SK-N-SH (cell line): Measurements from ENCODE around the gene ARL6IP4. TPM values are rescaled to one million over a fixed set of nuclear protein-coding genes. Genes with fewer than 3 reads are reported as not detected.

Source experiments
- CTCF ChIA-PET: fragments of 300-600, 350-600 bp; formaldehyde crosslinking; extraction: SDS; loops from one replicate; lab custom pipeline; 2021; lab: Yijun Ruan, JAX
- POLR2A ChIA-PET: fragments of 350-600 bp; sonication (Branson Sonifier 250); formaldehyde crosslinking; extraction: SDS; loops from one replicate; lab custom pipeline; 2020; ENCODE audit warnings: antibody characterized with exemption, inconsistent platforms; lab: Yijun Ruan, JAX
- DNase-seq: peaks from one replicate; pipeline ENCODE4 v3.0.0; 2012
- H2AFZ ChIP-seq: fragments of 200-600 bp; sonication (generic); 2 replicates; pipeline ENCODE4 v1.8.1; 2016; ENCODE audit warnings: antibody characterized with exemption, mild to moderate bottlenecking, low read depth
- H3F3A ChIP-seq: fragments of 200-600 bp; sonication (generic); replicated peaks from 2 replicates; pipeline ENCODE3; 2016; ENCODE audit warnings: antibody characterized with exemption, mild to moderate bottlenecking; ENCODE audit not compliant: insufficient read depth
- H3K27ac ChIP-seq, 2 experiments: fragments of 200-500 bp in 1 of 2; fragments of 200-600 bp in 1 of 2; sonication (Bioruptor generic) in 1 of 2; sonication (generic), shearing (Covaris generic) in 1 of 2; 2 replicates each; pipeline versions ENCODE4 v1.5.1 to v1.6.1; 2014 to 2016; ENCODE audit warnings: low read depth in 2 of 2, inconsistent platforms in 1 of 2, low read length in 1 of 2, mild to moderate bottlenecking in 1 of 2, mixed read lengths in 1 of 2
- H3K27me3 ChIP-seq: fragments of 200-600 bp; sonication (generic), shearing (Covaris generic); 2 replicates; pipeline ENCODE4 v1.6.1; 2016; ENCODE audit warnings: mixed run types; ENCODE audit not compliant: insufficient read depth
- H3K36me3 ChIP-seq, 2 experiments: fragments of 200-500 bp in 1 of 2; fragments of 200-600 bp in 1 of 2; sonication (Bioruptor generic) in 1 of 2; sonication (generic) in 1 of 2; replicated peaks in 1 of 2; 2 replicates each; pipeline versions ENCODE3 to v1.5.1; 2014 to 2016; ENCODE audit warnings: low read length in 1 of 2, mild to moderate bottlenecking in 1 of 2; ENCODE audit not compliant: insufficient read depth in 2 of 2, control insufficient read depth in 1 of 2
- H3K4me1 ChIP-seq, 2 experiments: fragments of 200-500 bp in 1 of 2; fragments of 200-600 bp in 1 of 2; sonication (Bioruptor generic) in 1 of 2; sonication (generic), shearing (Covaris generic) in 1 of 2; 2 replicates each; pipeline versions ENCODE4 v1.5.1 to v1.6.1; 2014 to 2016; ENCODE audit warnings: low read depth in 1 of 2, low read length in 1 of 2, mixed run types in 1 of 2; ENCODE audit not compliant: insufficient read depth in 2 of 2, control insufficient read depth in 1 of 2
- H3K4me2 ChIP-seq: fragments of 200-600 bp; sonication (generic), shearing (Covaris generic); 2 replicates; pipeline ENCODE4 v1.6.1; 2017; ENCODE audit warnings: mixed run types
- H3K4me3 ChIP-seq, 2 experiments: fragments of 200-500 bp in 1 of 2; fragments of 200-600 bp in 1 of 2; sonication (Bioruptor generic) in 1 of 2; sonication (generic), shearing (Covaris generic) in 1 of 2; 2 replicates each; pipeline versions ENCODE4 v1.5.1 to v1.8.1; 2014 to 2016; ENCODE audit warnings: low read depth in 2 of 2, inconsistent platforms in 1 of 2, low read length in 1 of 2, mild to moderate bottlenecking in 1 of 2, mixed read lengths in 1 of 2, moderate library complexity in 1 of 2
- H3K79me2 ChIP-seq: fragments of 200-600 bp; sonication (generic); 2 replicates; pipeline ENCODE4 v1.8.1; 2017; ENCODE audit warnings: mild to moderate bottlenecking; ENCODE audit not compliant: insufficient read depth
- H3K9ac ChIP-seq: fragments of 200-600 bp; sonication (generic); 2 replicates; pipeline ENCODE4 v1.6.1; 2017; ENCODE audit warnings: mixed run types
- H3K9me2 ChIP-seq: fragments of 200-600 bp; sonication (generic); 2 replicates; pipeline ENCODE4 v1.6.1; 2017; ENCODE audit warnings: mixed run types
- H3K9me3 ChIP-seq: fragments of 200-600 bp; sonication (generic); 2 replicates; pipeline ENCODE4 v1.6.1; 2017; ENCODE audit warnings: mixed run types, mild to moderate bottlenecking, moderate library complexity
- H4K20me1 ChIP-seq: fragments of 200-600 bp; sonication (generic); 2 replicates; pipeline ENCODE4 v1.6.1; 2017; ENCODE audit warnings: mild to moderate bottlenecking, mixed run types; ENCODE audit not compliant: insufficient read depth
- CHD2 ChIP-seq: fragments of 150-350 bp; IDR thresholded peaks from 2 replicates; pipeline ENCODE4 v1.6.1; 2018; ENCODE audit warnings: low read length; ENCODE audit not compliant: partially characterized antibody
- CTCF ChIP-seq: fragments of 200-600 bp; sonication (generic); IDR thresholded peaks from 2 replicates; pipeline ENCODE4 v1.6.1; 2017; ENCODE audit warnings: antibody characterized with exemption, mild to moderate bottlenecking, moderate library complexity
- EP300 ChIP-seq, 2 experiments: IDR thresholded peaks; 2 replicates each; pipeline versions ENCODE4 v1.4.0 to v1.6.1; 2012; ENCODE audit warnings: borderline replicate concordance in 1 of 2, low read depth in 1 of 2, low read length in 1 of 2
- GABPA ChIP-seq: IDR thresholded peaks from 2 replicates; pipeline ENCODE4 v1.4.0; 2012; ENCODE audit warnings: low read depth, mild to moderate bottlenecking
- GATA2 ChIP-seq: sonication (generic); formaldehyde crosslinking; IDR thresholded peaks from 2 replicates; pipeline ENCODE4 v1.5.0; 2020; ENCODE audit warnings: mild to moderate bottlenecking, missing genetic modification reagents
- JUND ChIP-seq: IDR thresholded peaks from 2 replicates; pipeline ENCODE4 v1.4.0; 2012
- MAX ChIP-seq: IDR thresholded peaks from 2 replicates; pipeline ENCODE4 v1.4.0; 2012; ENCODE audit warnings: low read depth
- MXI1 ChIP-seq: IDR thresholded peaks from 2 replicates; pipeline ENCODE4 v1.6.1; 2012; ENCODE audit warnings: mild to moderate bottlenecking, low read depth, low read length, improper control_type of control experiment
- NFIC ChIP-seq: IDR thresholded peaks from 2 replicates; pipeline ENCODE4 v1.4.0; 2012; ENCODE audit warnings: borderline replicate concordance
- PBX3 ChIP-seq: IDR thresholded peaks from 2 replicates; pipeline ENCODE4; 2012
- POLR2AphosphoS5 ChIP-seq: IDR thresholded peaks from 2 replicates; pipeline ENCODE4 v1.6.1; 2012; ENCODE audit warnings: low read depth, low read length
- RAD21 ChIP-seq: IDR thresholded peaks from 2 replicates; pipeline ENCODE4 v1.6.1; 2012; ENCODE audit warnings: mild to moderate bottlenecking, low read length
- REST ChIP-seq: IDR thresholded peaks from 2 replicates; pipeline ENCODE4 v1.6.1; 2012; ENCODE audit warnings: mild to moderate bottlenecking, low read depth, low read length, moderate library complexity
- SIN3A ChIP-seq: IDR thresholded peaks from 2 replicates; pipeline ENCODE4 v1.6.1; 2012; ENCODE audit warnings: low read depth, mild to moderate bottlenecking, low read length, moderate library complexity, borderline replicate concordance
- SMC3 ChIP-seq: IDR thresholded peaks from 2 replicates; pipeline ENCODE4 v1.6.1; 2012; ENCODE audit warnings: low read depth, low read length, improper control_type of control experiment
- TAF1 ChIP-seq: IDR thresholded peaks from 2 replicates; pipeline ENCODE4 v1.6.1; 2012; ENCODE audit warnings: low read depth, mild to moderate bottlenecking, low read length, moderate library complexity, borderline replicate concordance
- TEAD4 ChIP-seq: IDR thresholded peaks from 2 replicates; pipeline ENCODE4 v1.4.0; 2012; ENCODE audit warnings: mild to moderate bottlenecking, borderline replicate concordance; ENCODE audit not compliant: insufficient read depth
- USF1 ChIP-seq: IDR thresholded peaks from 2 replicates; pipeline ENCODE4 v1.4.0; 2012; ENCODE audit warnings: low read depth, borderline replicate concordance
- YY1 ChIP-seq: IDR thresholded peaks from 2 replicates; pipeline ENCODE4 v1.4.0; 2012; ENCODE audit warnings: low read depth, mild to moderate bottlenecking
- WGBS: methylation state at CpG from one replicate; pipeline ENCODE4 v1.1.6; 2017; ENCODE audit warnings: low lambda C conversion rate; 5-methylcytosine and 5-hydroxymethylcytosine counted together
- polyA plus RNA-seq, 3 experiments: library from polyadenylated mRNA; depleted of rRNA; stranded (reverse); fragments of >200 nt; gene quantifications; 2 replicates each; pipeline ENCODE4 v1.2.3, GENCODE V29; 2012

The ARL6IP4 gene
- polyA plus RNA-seq, 1 of the 3 experiments (the other 2 are of a cell fraction): 370 TPM

- H3K9me2 ChIP-seq: no peaks in the 10 kb centered on the region
- H3K36me3 ChIP-seq: no peaks in the 10 kb centered on the region
- CTCF ChIA-PET: interaction anchor here (1.3 kb wide), 1 partner anchor 238 kb away, joined by 4 read pairs; no protein-coding TSS in a partner anchor
- H3K27me3 ChIP-seq: no peaks in the 10 kb centered on the region
- DNase-seq: no peak
- no peak overlapping the region for H3K4me2 ChIP-seq
- H3K9ac ChIP-seq: no peak overlapping the region
- H3K27ac ChIP-seq: no peak overlapping the region
- H2AFZ ChIP-seq: no peak overlapping the region
- H4K20me1 ChIP-seq: no peaks in the 10 kb centered on the region
- POLR2A ChIA-PET: no interaction called here
- no peak overlapping the region for H3K4me3 ChIP-seq
- no peaks in the 10 kb centered on the region for H3F3A ChIP-seq
- TF ChIP-seq CHD2 (no peak), PBX3 (no peak), POLR2AphosphoS5 (no peak), RAD21 (no peak), EP300 (IDR thresholded peaks at IDR 0.05; ENCODE audit: borderline replicate concordance in 1 of 2, low read depth in 1 of 2, low read length in 1 of 2) (no peak)
- no peaks in the 10 kb centered on the region for H3K79me2 ChIP-seq
- H3K9me3 ChIP-seq: no peaks in the 10 kb centered on the region
- H3K4me1 ChIP-seq: peaks cover 0 to 2% of the 10 kb centered on the region in 2 experiments; a peak in 1 of 4 replicates
- 84% methylated on average over 7 of the region's 10 CpGs for WGBS
Observed at GRCh38 chr12:123000578-123000977, 20.1 kb downstream of the ARL6IP4 start.

- Histone ChIP-seq H3K9ac (no peak overlapping the region), H3K36me3 (no peaks in the 10 kb centered on the region), H2AFZ (no peak overlapping the region), H3K9me2 (no peaks in the 10 kb centered on the region), H3K9me3 (no peaks in the 10 kb centered on the region), H3F3A (no peaks in the 10 kb centered on the region), H3K27me3 (no peaks in the 10 kb centered on the region), H3K4me3 (no peak overlapping the region), H4K20me1 (no peaks in the 10 kb centered on the region), H3K79me2 (no peaks in the 10 kb centered on the region), H3K4me2 (no peak overlapping the region), H3K27ac (no peak overlapping the region), H3K4me1 (no peaks in the 10 kb centered on the region; a peak in 1 of 4 replicates)
- ChIA-PET POLR2A (no interaction called here), CTCF (no interaction called here)
- no peak for DNase-seq
- 86% methylated on average over 3 of the region's 3 CpGs for WGBS
- no peak for TF ChIP-seq SIN3A
- TF ChIP-seq JUND: no peak
- TF ChIP-seq GABPA: no peak
- TF ChIP-seq REST: no peak
- TF ChIP-seq EP300 (IDR thresholded peaks at IDR 0.05; ENCODE audit: borderline replicate concordance in 1 of 2, low read depth in 1 of 2, low read length in 1 of 2): no peak
- no peak for TF ChIP-seq GATA2 (CRISPR knock-in tag)
- no peak for TF ChIP-seq YY1
- TF ChIP-seq SMC3: no peak
- no peak for TF ChIP-seq MXI1
- no peak for TF ChIP-seq CTCF
- TF ChIP-seq NFIC: no peak
- TF ChIP-seq USF1: no peak
- no peak for TF ChIP-seq PBX3
- TF ChIP-seq TEAD4: no peak
- no peak for TF ChIP-seq POLR2AphosphoS5
- no peak for TF ChIP-seq TAF1
- no peak for TF ChIP-seq MAX
- no peak for TF ChIP-seq RAD21
Observed at GRCh38 chr12:123001464-123001863, 21.0 kb downstream of the ARL6IP4 start.
